Stomach (tissue), 9 donors: ENCODE data around the gene ITGA6. TPM values are rescaled to one million over a fixed set of nuclear protein-coding genes. Genes with fewer than 3 reads are reported as not detected.

Experiments used
- DNase-seq, 2 donors: peaks; one replicate each; pipeline versions ENCODE4 v3.0.0 to v3.0.0-alpha.2; 2013 to 2019
- H3K27ac ChIP-seq, 5 donors: fragments of 200-600 bp in 4 of 5; sonication (generic) in 4 of 5; one replicate each; pipeline ENCODE4 v1.5.1; 2013 to 2019; ENCODE audit warnings: mild to moderate bottlenecking in 1 of 5, moderate library complexity in 1 of 5
- H3K27me3 ChIP-seq, 3 donors: fragments of 200-600 bp; sonication (generic); one replicate each; pipeline ENCODE4 v1.5.1; 2017 to 2019; ENCODE audit warnings: mixed run types in 1 of 3
- H3K36me3 ChIP-seq, 4 donors: fragments of 200-600 bp; sonication (generic); 1 replicate in 3 of 4; 2 replicates in 1 of 4; pipeline ENCODE4 v1.5.1; 2016 to 2019
- H3K4me1 ChIP-seq, 4 donors: fragments of 200-600 bp; sonication (generic); one replicate each; pipeline ENCODE4 v1.5.1; 2016 to 2019
- H3K4me3 ChIP-seq, 4 donors: fragments of 200-600 bp; sonication (generic) in 3 of 4; one replicate each; pipeline ENCODE4 v1.5.1; 2016 to 2019; ENCODE audit warnings: mild to moderate bottlenecking in 1 of 4
- H3K9me3 ChIP-seq, 4 donors: fragments of 200-600 bp; sonication (generic); one replicate each; pipeline ENCODE4 v1.5.1; 2016 to 2019
- EP300 ChIP-seq: sonication (generic); formaldehyde crosslinking; IDR thresholded peaks from one replicate; pipeline ENCODE4 v1.6.1; 2017; ENCODE audit warnings: antibody characterized with exemption
- POLR2A ChIP-seq, 4 donors: fragments of 450-650 bp; IDR thresholded peaks; one replicate each; pipeline ENCODE4 v1.6.1; 2016; ENCODE audit warnings: antibody characterized with exemption in 4 of 4, control low read depth in 2 of 4, mild to moderate bottlenecking in 1 of 4, moderate library complexity in 1 of 4
- POLR2AphosphoS5 ChIP-seq, 3 donors: sonication (generic); formaldehyde crosslinking; IDR thresholded peaks; one replicate each; pipeline ENCODE4 v1.6.1; 2016; ENCODE audit warnings: antibody characterized with exemption in 3 of 3
- WGBS, 5 donors: extraction: QIAGEN DNeasy Blood & Tissue Kit in 3 of 5; methylation state at CpG; one replicate each; pipeline versions ENCODE4 v1.1.5 to v1.1.7; 2013 to 2018; 5-methylcytosine and 5-hydroxymethylcytosine counted together
- intact Hi-C: fragments of 100-400 bp; cut with DNase I; formaldehyde crosslinking; loops from one replicate; pipeline ENCODE4 v1.15.1; 2023; ENCODE audit warnings: low total_unique reads
- polyA plus RNA-seq, 3 donors: library from polyadenylated mRNA; stranded (reverse); fragments of 200-250 nt; gene quantifications; one replicate each; pipeline ENCODE4 v1.2.3, GENCODE V29; 2013
- total RNA-seq, 5 donors: library from RNA; depleted of rRNA; stranded (reverse); fragments of >200 nt; gene quantifications; one replicate each; pipeline versions ENCODE4 v1.1.0 to v1.2.3, GENCODE V29; 2014 to 2016
- TF ChIP-seq, protein P1 (sequence below), 7 experiments: fragments of 450-650 bp in 4 of 7; fragments of 200-600 bp in 3 of 7; sonication (generic) in 3 of 7; IDR thresholded peaks; one replicate each; pipeline ENCODE4 v1.5.1; 2016 to 2019; ENCODE audit warnings: antibody characterized with exemption in 7 of 7, control low read depth in 2 of 7, mild to moderate bottlenecking in 1 of 7
- donor health status: healthy with polysubstance abuse.
- donor health status: Bipolar disorder and iron deficiency.
- donor health status: healthy.

Gene ITGA6
- total and polyA plus RNA-seq, 8 donors, result 10.7 to 391 (median 55.4) TPM

- DNase-seq, result no peak
- H3K36me3 ChIP-seq, result peaks cover 0 to 31% (median 21%) of the 10 kb centered on the region in 4 donors
- H3K27ac ChIP-seq, result no peak overlapping the region
- peaks cover 18 to 36% (median 31%) of the 10 kb centered on the region in 4 donors for H3K4me1 ChIP-seq
- no peaks in the 10 kb centered on the region for H3K9me3 ChIP-seq
- H3K27me3 ChIP-seq, result peaks cover 0 to 6% (median 0%) of the 10 kb centered on the region in 3 donors
- WGBS, 5 donors, result 51 to 68% (median 62%) methylated on average over 8 of the region's 8 CpGs
- intact Hi-C loops, result no loop called here
- no peak overlapping the region for H3K4me3 ChIP-seq
- TF ChIP-seq POLR2AphosphoS5 (IDR thresholded peaks at IDR 0.05), result no peak
- TF ChIP-seq EP300, result no peak
- TF ChIP-seq POLR2A (IDR thresholded peaks at IDR 0.05), result no peak
- TF ChIP-seq, protein P1, sequence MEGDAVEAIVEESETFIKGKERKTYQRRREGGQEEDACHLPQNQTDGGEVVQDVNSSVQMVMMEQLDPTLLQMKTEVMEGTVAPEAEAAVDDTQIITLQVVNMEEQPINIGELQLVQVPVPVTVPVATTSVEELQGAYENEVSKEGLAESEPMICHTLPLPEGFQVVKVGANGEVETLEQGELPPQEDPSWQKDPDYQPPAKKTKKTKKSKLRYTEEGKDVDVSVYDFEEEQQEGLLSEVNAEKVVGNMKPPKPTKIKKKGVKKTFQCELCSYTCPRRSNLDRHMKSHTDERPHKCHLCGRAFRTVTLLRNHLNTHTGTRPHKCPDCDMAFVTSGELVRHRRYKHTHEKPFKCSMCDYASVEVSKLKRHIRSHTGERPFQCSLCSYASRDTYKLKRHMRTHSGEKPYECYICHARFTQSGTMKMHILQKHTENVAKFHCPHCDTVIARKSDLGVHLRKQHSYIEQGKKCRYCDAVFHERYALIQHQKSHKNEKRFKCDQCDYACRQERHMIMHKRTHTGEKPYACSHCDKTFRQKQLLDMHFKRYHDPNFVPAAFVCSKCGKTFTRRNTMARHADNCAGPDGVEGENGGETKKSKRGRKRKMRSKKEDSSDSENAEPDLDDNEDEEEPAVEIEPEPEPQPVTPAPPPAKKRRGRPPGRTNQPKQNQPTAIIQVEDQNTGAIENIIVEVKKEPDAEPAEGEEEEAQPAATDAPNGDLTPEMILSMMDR (IDR thresholded peaks at IDR 0.05), result no peak
These were observed 40.0 kb downstream of the ITGA6 start for GRCh38 chr2:172467382-172467781.

DNA sequence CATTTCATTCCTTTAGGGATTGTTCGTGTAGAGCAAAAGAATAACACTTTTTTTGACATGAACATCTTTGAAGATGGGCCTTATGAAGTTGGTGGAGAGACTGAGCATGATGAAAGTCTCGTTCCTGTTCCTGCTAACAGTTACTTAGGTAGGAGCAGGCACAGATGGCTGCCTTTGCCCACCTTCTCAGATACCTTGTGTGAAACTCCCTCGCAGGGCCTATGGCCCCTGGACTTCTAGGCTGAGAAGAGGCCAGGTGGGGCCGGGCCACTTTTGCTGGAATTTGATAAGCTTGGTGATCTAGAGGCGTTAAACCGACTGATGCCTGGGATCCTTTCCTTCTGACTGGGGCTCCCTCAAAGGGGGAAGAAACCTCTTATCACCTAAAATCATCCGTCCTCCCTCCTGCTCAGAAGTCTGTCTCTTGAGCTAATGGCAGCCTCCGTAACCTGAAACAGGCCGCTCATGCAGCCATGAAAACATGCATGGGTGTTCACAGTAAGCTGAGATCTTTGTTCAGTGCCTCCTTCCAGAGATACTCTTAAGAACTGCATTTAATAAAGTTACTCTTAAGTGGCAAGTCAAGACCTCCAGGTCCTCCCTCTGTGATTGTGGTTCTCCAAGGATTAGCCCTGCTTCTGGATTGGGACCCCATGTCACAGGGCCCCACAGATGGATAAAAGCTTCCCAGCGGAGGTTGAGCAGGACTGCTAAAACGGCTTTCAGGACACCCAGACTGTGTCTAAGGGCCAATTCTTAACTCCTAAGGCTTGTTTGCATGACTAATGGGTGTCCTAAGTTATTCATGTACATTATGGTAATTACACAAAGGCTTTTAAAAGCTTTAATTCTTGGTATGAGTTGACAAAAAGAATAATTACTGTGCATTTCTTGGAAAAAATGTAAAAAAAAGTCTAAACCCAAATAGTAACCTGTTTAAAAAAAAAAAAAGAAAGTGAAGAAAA is 43.9 kb downstream of the ITGA6 start:
- Histone ChIP-seq H3K27me3 (no peaks in the 10 kb centered on the region), H3K27ac (no peak overlapping the region), H3K4me1 (no peaks in the 10 kb centered on the region), H3K9me3 (no peaks in the 10 kb centered on the region), H3K36me3 (peaks cover 10 to 66% (median 35%) of the 10 kb centered on the region in 4 donors), H3K4me3 (no peak overlapping the region)
- 86 to 92% (median 89%) methylated on average over 10 to 11 of the region's 11 CpGs for WGBS, 5 donors
- no peak for TF ChIP-seq POLR2AphosphoS5 (IDR thresholded peaks at IDR 0.05)
- no peak for TF ChIP-seq EP300
- TF ChIP-seq, protein P1 (IDR thresholded peaks at IDR 0.05), result no peak
- TF ChIP-seq POLR2A (IDR thresholded peaks at IDR 0.05), result no peak
- intact Hi-C loops, result no loop called here
- DNase-seq, result no peak

GRCh38 chr2:172472446-172473033 is 45.2 kb downstream of the ITGA6 start:
- H3K9me3 ChIP-seq, result no peaks in the 10 kb centered on the region
- H3K27me3 ChIP-seq, result no peaks in the 10 kb centered on the region
- no peak for DNase-seq
- intact Hi-C loops, result no loop called here
- H3K4me3 ChIP-seq, result no peak overlapping the region
- H3K36me3 ChIP-seq, result peaks cover 10 to 70% (median 32%) of the 10 kb centered on the region in 4 donors
- WGBS, 5 donors, result 71 to 75% (median 71%) methylated on average over 12 of the region's 12 CpGs
- no peaks in the 10 kb centered on the region for H3K4me1 ChIP-seq
- TF ChIP-seq POLR2A (IDR thresholded peaks at IDR 0.05) (no peak), POLR2AphosphoS5 (IDR thresholded peaks at IDR 0.05) (no peak), EP300 (no peak)
- TF ChIP-seq, protein P1 (IDR thresholded peaks at IDR 0.05), result no peak
- no peak overlapping the region for H3K27ac ChIP-seq

DNA sequence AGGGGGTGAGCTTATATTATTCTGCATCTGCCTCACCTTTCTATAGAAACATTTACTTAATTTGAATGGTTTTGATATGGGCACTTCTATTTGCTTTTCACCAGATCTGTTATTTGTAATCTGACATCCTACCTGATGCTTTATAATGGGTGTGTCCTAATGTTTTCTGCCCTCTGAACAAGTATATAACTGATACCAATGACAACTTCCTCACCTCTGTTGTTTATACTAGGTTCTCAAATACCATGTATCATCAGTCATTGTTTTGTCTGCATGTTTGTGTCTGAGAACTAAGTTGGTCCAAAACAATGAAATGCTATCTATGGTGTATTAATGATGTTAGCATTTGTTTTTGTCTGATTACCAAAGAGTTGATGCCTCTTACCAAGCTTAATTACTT is 45.8 kb downstream of the ITGA6 start:
- intact Hi-C loops, result no loop called here
- no peak for TF ChIP-seq EP300
- no peak for TF ChIP-seq POLR2AphosphoS5 (IDR thresholded peaks at IDR 0.05)
- TF ChIP-seq POLR2A (IDR thresholded peaks at IDR 0.05), result no peak
- TF ChIP-seq, protein P1 (IDR thresholded peaks at IDR 0.05), result no peak
- peaks cover 10 to 64% (median 34%) of the 10 kb centered on the region in 4 donors for H3K36me3 ChIP-seq

More for the DNA sequence above, 45.8 kb downstream of the ITGA6 start:
- Histone ChIP-seq H3K4me3 (no peak overlapping the region), H3K27me3 (no peaks in the 10 kb centered on the region), H3K27ac (no peak overlapping the region), H3K9me3 (no peaks in the 10 kb centered on the region), H3K4me1 (no peaks in the 10 kb centered on the region)
- DNase-seq, result no peak
